ENCODE data around the gene TMED6.

TMED6 gene

DNA sequence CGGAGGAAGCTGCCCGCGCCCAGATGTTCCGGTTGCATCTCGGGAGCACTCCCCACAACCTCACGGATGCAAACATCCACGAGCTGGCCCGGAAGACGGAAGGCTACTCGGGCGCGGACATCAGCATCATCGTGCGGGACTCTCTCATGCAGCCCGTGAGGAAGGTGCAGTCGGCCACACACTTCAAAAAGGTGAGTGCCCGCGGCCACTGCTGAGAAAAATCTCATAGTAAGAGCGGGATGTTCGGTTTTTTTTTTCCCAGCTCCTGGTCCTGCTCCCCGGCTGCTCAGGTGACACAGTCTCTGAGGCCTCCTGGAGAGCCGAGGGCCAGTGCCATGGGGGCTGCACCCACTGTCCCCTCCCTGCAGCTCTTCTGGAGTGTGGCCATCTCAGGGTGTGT is 30.5 kb downstream of the TMED6 start:
- TF ChIP-seq EZH2phosphoT487 (IDR thresholded peaks at IDR 0.05; ENCODE audit: borderline replicate concordance, low read length) (no peak), CTCF (IDR thresholded peaks at IDR 0.05; ENCODE audit: low read depth, low read length, poor library complexity, severe bottlenecking) (no peak)
- Histone ChIP-seq H3K9me3 (ENCODE audit: control insufficient read depth, insufficient read depth, low read length) (no peaks in the 10 kb centered on the region), H4K20me1 (ENCODE audit: control insufficient read depth, insufficient read depth, low read depth, low read length) (peaks cover 17% of the 10 kb centered on the region; the same call in 1 of the 2 replicates), H3K27me3 (ENCODE audit: control insufficient read depth, low read length) (no peaks in the 10 kb centered on the region), H3K9me2 (replicated peaks; ENCODE audit: control insufficient read depth, low read length) (no peaks in the 10 kb centered on the region), H3F3A (ENCODE audit: control insufficient read depth, insufficient read depth) (0 out of 2 replicates have a peak, but pooled peaks cover 2% of the 10 kb centered on the region), H3K4me1 (ENCODE audit: control insufficient read depth, low read length) (peaks cover 15% of the 10 kb centered on the region), H3K4me3 (ENCODE audit: low read length) (no peak overlapping the region), H3K79me2 (ENCODE audit: control insufficient read depth, low read length) (peaks cover 71% of the 10 kb centered on the region), H3K4me2 (ENCODE audit: low read length) (no peak overlapping the region), H3K27ac (ENCODE audit: low read depth, low read length) (no peak overlapping the region), H3K36me3 (ENCODE audit: control insufficient read depth, low read length) (peaks cover 92% of the 10 kb centered on the region)

- Histone ChIP-seq H3K27ac (ENCODE audit: low read depth, low read length) (no peak overlapping the region), H3K9me3 (ENCODE audit: control insufficient read depth, insufficient read depth, low read length) (no peaks in the 10 kb centered on the region), H3K4me3 (ENCODE audit: low read length) (no peak overlapping the region), H3K9me2 (replicated peaks; ENCODE audit: control insufficient read depth, low read length) (no peaks in the 10 kb centered on the region), H3K4me2 (ENCODE audit: low read length) (no peak overlapping the region), H3F3A (ENCODE audit: control insufficient read depth, insufficient read depth) (no peaks in the 10 kb centered on the region), H3K27me3 (ENCODE audit: control insufficient read depth, low read length) (no peaks in the 10 kb centered on the region), H3K79me2 (ENCODE audit: control insufficient read depth, low read length) (peaks cover 71% of the 10 kb centered on the region), H3K36me3 (ENCODE audit: control insufficient read depth, low read length) (peaks cover 92% of the 10 kb centered on the region), H4K20me1 (ENCODE audit: control insufficient read depth, insufficient read depth, low read depth, low read length) (peaks cover 13% of the 10 kb centered on the region; the same call in 1 of the 2 replicates), H3K4me1 (ENCODE audit: control insufficient read depth, low read length) (peaks cover 11% of the 10 kb centered on the region)
- TF ChIP-seq EZH2phosphoT487 (IDR thresholded peaks at IDR 0.05; ENCODE audit: borderline replicate concordance, low read length): no peak
- no peak for TF ChIP-seq CTCF (IDR thresholded peaks at IDR 0.05; ENCODE audit: low read depth, low read length, poor library complexity, severe bottlenecking)
Observed at GRCh38 chr16:69320740-69321073, 30.9 kb downstream of the TMED6 start.

DNA sequence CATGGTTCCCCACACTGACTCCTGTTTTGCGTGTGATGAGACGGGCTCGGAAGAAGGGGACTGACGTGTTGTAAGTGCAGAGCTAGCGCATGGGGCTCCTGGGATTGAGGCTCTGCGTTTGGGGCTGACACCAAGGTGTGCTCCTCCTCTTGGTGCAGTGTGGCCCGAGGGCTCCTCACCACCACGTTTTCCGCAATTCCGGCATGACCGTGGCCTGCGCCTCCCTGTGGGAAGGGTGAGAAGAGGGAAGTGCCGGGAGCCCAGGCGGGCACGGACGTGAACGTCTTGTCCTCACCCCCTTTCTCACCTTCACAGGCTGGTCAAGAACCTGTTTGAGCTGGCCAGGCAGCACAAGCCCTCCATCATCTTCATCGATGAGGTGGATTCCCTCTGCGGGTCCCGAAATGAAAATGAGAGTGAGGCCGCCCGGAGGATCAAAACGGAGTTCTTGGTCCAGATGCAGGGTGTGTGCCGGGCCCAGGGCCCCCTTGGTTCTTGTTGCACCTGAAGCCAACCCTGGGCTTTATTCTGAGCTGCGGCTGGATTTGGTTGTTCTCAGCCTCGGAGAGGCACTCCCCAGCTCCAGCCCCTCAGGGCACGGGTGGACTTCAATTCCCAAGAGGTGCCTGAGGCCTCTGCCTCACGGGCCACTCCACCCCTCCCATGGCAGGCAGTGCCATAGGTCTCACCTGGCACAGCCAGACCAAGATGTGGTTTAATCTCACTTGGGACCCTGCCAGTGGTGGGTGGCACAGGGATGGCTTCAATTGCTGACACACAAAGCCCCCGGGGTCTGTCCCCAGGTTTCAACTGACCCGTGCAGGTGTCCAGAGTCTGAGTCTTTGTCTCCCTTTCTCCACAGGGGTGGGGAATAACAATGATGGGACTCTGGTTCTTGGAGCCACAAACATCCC is 31.5 kb downstream of the TMED6 start:
- Histone ChIP-seq H3K9me3 (ENCODE audit: control insufficient read depth, insufficient read depth, low read length) (no peaks in the 10 kb centered on the region), H3K9me2 (replicated peaks; ENCODE audit: control insufficient read depth, low read length) (no peaks in the 10 kb centered on the region), H3K4me1 (ENCODE audit: control insufficient read depth, low read length) (peaks cover 10% of the 10 kb centered on the region; the same call in 1 of the 2 replicates), H3K36me3 (ENCODE audit: control insufficient read depth, low read length) (peaks cover 93% of the 10 kb centered on the region), H3K4me3 (ENCODE audit: low read length) (no peak overlapping the region), H4K20me1 (ENCODE audit: control insufficient read depth, insufficient read depth, low read depth, low read length) (peaks cover 13% of the 10 kb centered on the region; the same call in 1 of the 2 replicates), H3K27me3 (ENCODE audit: control insufficient read depth, low read length) (no peaks in the 10 kb centered on the region), H3K27ac (ENCODE audit: low read depth, low read length) (no peak overlapping the region), H3F3A (ENCODE audit: control insufficient read depth, insufficient read depth) (no peaks in the 10 kb centered on the region), H3K4me2 (ENCODE audit: low read length) (no peak overlapping the region), H3K79me2 (ENCODE audit: control insufficient read depth, low read length) (peaks cover 70% of the 10 kb centered on the region)
- TF ChIP-seq CTCF (IDR thresholded peaks at IDR 0.05; ENCODE audit: low read depth, low read length, poor library complexity, severe bottlenecking): no peak
- TF ChIP-seq EZH2phosphoT487 (IDR thresholded peaks at IDR 0.05; ENCODE audit: borderline replicate concordance, low read length): no peak

Measured in DOHH2 (cell line).